ENCODE measurements around the gene TEC.
"Not testable (repeated sequence)": the region's sequence is repeated elsewhere in the genome, so short reads cannot be mapped to it uniquely, and the experiment has no call there.

Gene TEC

DNA sequence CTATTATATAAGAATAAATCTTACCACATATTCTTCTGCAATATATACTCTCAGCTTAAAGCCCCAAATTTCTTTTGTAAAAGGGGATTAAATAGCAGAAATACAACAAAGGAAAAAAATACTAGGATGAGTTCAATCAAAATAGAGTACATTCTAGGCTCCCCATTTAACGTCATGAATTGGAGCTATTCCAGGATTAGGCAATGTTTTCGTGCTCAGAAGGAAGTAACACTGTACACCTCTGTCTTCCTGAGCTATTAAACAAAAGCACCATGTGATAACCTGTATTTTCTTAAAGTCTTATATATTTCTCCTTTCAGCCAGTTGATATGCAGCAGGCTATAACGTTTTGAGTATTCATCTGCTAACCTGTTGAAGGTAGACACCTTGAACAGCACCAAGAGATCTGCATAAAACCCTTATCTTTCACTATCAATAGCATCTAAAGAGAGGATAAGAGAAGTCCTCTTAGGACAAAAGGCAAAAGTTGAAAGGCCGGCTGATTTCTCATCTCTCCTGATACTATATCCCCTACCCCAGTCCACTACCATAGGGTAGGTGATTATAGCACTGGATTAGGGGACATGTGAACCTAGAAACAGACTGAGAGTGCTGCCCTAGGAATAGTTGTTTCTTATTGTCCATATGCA, 31.5 kb downstream of the TEC start:
- DNase-seq: no peak

GRCh38 chr4:48235050-48235449, 34.6 kb downstream of the TEC start:
- no peak for DNase-seq

DNA sequence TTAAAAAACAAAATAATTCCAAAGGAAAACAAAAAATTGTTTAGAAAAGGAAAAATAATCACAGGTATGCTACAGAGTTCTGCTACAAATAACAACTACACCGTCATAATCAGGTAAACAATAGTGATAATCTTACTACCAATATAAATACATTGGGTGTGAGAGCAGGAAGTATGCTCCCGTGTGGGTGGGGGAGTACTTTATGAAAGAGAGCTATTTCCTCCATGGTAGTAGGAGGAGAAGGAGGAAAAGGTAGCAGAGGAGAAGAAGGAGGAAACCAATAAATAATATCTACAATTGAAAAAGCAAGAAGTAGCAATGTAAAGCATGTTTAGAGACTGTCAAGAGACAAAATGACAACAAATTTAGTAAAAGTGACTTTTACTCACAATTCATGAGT, 35.1 kb downstream of the TEC start:
- DNase-seq: no peak

GRCh38 chr4:48228949-48229348, 40.7 kb downstream of the TEC start:
- no peak for DNase-seq

- peak; percentile 3 to 23 for DNase-seq
Observed at GRCh38 chr4:48227662-48228061, 42.0 kb downstream of the TEC start.

DNA sequence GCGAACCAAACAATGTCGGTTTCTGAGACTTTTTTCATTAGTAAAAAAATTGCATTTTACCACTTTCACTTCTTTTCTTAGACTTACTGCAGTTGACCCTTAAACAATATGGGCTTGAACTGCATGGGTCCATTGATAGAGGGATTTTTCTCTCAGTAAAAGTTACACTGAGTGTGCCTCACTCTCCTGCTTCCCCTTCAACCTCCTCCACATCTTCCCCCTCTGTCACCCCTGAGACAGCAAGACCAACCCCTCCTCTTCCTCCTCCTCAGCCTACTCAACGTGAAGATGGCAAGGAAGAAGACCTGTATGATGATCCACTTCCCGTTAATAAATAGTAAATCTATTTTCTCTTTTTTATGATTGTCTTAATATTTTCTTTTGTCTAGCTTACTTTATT, 43.4 kb downstream of the TEC start:
- DNase-seq: no peak

DNA sequence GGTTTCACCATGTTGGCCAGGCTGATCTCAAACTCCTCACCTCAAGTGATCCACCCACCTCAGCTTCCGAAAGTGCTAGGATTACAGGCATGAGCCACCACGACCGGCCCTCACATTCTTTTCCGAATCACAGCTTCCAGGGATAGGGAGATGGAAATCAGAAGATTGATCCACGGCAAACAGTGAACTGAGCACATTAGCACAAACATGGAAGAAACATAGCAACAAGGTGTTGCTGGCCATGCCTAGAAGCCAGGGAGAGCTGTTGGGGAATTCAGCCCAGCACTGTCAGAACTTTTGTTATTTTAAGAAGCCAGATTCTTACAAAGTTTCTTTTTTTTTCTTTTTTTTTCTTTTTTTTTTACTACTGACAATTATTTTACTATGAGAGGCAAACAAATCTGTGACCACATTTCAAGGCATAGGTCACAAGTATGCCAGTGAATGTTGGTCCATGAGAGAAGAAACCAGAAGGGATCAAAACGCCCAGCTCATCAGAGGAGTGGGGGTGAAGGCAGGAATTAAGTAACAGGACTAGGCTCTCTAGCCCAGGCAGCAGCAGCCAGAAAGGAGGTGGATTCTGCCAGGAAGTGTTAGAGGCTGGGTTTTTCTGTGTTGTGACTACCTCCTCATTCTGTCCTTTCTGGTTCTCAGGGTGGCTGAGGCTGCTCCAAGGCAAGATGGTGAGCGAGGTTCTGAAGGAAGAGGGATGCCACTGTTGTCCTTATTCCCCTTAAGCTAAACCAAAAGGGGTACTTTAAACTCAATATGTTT, 44.1 kb downstream of the TEC start:
- DNase-seq: no peak

- no peak for DNase-seq
Observed at GRCh38 chr4:48224606-48225005, 45.0 kb downstream of the TEC start.

GRCh38 chr4:48223633-48224295, 45.9 kb downstream of the TEC start:
- DNase-seq: no peak

DNA sequence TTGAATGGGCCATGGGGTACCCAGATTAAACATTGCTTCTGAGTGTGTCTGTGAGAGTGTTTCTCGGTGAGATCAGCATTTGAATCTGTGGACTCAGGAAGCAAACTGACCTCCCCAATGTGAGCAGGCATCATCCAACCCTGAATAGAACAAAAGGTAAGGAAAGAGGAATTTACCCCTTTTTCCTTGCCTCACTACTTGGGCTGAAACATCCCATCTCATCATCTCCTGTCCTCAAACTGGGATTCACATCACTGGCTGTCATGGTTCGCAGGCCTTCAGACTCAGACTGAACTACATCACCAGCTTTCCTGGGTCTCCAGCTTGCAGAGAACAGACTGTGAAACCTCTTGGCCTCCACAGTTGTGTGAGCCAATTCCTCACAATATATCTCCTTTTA, 47.1 kb downstream of the TEC start:
- no peak for DNase-seq

DNA sequence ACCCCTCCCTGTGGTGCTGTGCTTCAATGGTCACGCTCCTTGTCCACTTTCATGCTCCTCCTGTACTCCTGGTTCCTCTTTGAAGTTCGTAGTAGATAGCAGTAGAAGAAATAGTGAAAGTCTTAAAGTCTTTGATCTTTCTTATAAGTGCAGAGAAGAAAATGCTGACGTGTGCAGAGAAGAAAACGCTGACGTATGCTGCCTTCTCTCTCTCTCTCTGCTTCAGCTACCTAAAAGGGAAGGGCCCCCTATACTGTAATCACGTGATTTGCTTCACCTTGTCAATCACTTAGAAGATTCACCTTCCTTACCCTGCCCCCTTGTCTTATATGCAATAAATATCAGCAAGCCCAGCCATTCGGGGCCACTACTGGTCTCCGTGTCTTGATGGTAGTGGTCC, 50.2 kb downstream of the TEC start:
- not testable (repeated sequence) for DNase-seq

GRCh38 chr4:48216563-48216962, 53.1 kb downstream of the TEC start:
- DNase-seq: no peak

GRCh38 chr4:48215977-48216376, 53.7 kb downstream of the TEC start:
- no peak for DNase-seq

DNA sequence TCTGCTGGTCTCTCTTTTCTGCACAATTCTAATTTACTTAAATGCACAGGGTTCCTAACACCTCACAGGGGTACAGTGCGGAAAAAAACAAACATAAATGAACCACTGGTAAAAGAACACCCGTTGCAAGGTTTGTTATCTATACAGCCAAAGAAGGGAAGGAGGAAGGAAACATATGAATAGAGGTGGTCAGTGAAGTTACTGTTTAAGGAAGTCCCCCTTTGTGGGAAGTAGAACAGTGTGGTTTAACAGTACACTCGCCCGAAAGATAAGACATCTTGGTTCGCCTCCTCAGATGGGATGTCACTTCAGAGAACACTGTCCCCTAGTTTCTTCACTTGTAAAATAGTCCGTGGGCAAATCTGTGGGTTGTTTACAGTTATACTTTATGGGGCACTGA, 57.5 kb downstream of the TEC start:
- no peak for DNase-seq

- no peak for DNase-seq
Observed at GRCh38 chr4:48210966-48211328, 58.7 kb downstream of the TEC start.

DNA sequence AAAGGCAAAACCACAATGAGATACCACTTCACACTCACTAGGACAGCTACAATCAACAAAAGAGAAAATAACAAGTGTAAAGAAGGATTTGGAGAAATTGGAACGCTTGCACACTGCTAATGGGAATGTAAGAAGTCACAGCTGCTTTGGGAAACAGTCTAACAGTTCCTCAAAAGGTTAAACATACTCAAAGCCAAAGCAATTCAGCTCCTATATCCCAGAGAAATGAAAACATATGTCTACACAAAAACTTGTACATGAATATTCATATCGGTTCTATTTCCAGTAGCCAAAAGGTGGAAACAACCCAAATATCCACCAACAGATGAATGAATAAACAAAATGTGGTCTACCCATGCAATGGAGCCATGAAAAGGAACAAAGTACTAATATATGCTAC, 64.0 kb downstream of the TEC start:
- DNase-seq: no peak

DNA sequence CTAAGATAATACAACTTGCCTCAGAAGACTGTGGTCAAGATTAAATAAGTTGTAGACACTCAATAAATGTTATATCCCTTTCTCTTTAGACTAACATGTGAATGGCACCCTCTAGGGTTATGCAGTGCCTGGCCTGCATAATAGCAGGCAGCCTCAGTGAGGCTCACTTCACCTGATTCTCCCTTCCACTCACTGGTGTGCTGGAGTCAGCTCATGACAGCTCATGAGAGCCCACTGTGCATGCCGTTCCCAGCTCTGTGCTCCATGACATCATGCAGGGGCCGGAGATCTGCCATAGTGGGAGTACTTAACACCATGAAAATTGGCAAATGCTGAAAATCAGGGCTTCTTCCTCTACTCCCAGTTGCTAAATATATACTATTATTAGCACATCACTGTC, 64.5 kb downstream of the TEC start:
- no peak for DNase-seq

- no peak for DNase-seq
Observed at GRCh38 chr4:48203819-48204218, 65.8 kb downstream of the TEC start.

GRCh38 chr4:48197643-48198237, 71.9 kb downstream of the TEC start:
- DNase-seq: no peak

- DNase-seq: no peak
Observed at GRCh38 chr4:48196758-48197504, 72.7 kb downstream of the TEC start.

DNA sequence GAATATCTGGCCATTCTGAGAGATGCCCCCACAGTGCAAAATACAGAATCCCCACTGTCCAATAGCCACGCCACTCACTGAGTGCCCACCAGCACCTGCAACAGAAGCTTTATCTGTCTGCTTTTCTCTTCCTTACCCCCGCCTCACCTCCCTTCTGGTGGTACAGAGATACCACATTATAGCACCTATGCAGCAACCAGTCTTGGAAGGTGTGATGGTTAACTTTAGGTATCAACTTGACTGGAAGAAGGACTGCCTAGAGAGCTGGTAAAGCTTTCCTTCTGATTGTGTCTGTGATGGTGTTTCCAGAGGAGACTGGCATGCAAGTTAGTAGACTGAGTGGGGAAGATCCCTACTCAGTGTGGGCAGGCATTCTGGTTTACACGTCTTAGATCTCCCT, 73.8 kb downstream of the TEC start:
- DNase-seq: no peak

DNA sequence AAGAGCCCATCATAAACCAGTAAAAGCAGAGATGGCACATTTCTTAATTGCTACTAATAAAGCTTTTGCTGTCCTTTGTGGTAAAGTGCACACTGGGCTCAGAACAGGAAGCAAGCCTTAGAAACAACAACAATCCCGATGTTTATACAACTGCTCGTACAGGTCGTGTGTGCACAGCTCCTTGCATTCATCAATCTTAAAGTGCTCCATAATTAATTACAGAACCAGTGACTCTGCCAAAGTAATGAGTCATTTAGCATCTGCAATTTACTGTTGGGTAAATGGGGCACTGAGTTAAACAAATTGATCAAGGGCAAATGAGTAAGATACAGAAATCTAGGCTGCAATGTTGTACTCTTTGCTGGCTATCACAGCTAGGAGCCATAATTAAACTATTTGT, 74.3 kb downstream of the TEC start:
- no peak for DNase-seq

DNA sequence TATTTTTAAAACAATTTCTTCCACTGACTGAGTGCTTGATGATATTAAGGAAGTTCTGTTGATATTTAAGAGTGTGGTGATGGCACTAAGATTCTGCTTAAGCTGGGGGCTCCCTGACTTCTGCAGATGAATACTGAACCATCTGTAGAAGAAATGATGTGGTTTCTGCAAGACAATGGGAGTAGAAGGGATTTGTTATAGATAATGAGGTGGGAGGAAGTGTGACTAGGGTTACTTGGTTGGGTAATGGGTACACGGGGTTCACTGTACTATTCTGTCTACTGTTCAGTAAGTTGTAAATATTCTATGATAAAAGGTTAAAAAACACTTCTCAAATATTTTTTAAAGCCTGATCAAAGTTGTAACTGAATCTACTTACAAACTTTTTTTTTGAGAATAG, 74.7 kb downstream of the TEC start:
- no peak for DNase-seq

Data from CD4-positive, alpha-beta T cell treated with Interleukin-4 for 1 hour (primary cell).